ENCODE measurements around the gene C17orf50.

The C17orf50 gene

DNA sequence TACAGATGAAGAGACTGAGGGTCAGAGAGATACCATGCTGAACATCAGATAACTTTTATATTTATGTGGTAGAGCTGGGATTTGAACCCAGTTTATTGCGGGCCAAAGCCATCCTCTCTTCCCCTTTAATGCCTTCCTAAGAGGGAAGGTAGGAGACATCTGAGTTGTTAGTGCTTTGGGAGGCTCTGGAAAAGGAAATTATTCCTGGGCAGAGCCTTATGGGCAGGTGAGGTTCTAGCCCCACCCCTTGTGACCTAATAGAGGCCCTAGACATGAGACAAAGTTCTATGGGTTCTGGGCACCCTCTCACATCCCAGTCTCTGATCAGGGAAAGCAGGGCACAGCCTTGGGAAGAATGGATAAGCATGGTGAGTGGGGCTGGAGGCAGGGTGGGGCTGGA, at the start of gene C17orf50:
C17orf50 (plus strand) TSS at position 301 of the 400 bp plus-strand sequence; CDS start at position 356, 55 bp downstream.
- no peak for DNase-seq

DNA sequence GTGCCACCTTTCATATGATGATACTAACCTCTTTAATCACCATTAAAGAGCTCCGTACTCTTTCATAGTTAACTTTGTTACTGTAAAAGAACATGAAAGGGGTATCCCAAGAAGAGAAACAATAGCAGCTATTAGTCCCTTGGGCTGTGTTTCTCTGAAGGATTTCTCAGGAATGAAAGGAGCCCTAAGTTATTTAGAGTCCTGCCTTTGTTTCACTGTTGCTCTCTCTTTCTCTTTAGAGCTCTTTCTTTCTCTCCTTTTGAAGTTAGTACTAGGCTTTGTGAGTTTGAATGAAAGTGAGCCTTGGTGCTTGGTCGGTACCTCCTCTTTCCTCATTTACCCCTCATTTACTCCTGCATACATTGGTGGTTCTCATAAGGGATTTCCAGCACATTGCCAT, 49.7 kb upstream of the C17orf50 start:
- no peak for DNase-seq

DNA sequence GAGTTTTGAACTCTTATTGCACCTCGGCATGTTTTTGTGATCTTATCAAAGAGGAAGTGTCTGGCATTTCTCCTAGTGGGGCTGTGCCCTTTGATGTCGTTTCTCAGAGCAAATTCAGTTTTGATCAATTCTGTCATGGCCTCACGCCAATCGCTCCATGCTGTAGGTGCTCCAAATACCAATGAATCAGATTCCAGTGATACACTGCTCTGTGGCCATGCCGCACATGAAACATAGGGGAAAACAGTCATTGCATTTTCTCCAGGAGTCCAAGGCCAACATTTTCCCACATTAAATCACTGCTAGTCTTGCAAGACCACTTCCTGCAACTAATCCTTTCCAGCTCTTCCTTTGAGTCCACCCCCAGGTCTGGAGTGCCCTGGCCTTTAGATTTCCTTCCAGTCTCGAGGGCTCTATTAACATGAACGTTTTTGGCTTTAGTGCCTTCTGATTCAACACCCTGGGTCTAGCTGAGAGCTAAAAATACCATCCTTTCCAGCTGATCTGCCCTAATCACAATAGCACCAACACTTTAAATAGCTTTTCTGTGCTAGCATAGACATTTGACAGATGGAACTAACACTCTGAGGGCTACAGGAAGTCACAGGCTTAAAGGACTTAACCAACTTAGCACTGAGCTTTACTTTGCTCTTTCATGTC, 47.5 kb upstream of the C17orf50 start:
- no peak for DNase-seq

DNA sequence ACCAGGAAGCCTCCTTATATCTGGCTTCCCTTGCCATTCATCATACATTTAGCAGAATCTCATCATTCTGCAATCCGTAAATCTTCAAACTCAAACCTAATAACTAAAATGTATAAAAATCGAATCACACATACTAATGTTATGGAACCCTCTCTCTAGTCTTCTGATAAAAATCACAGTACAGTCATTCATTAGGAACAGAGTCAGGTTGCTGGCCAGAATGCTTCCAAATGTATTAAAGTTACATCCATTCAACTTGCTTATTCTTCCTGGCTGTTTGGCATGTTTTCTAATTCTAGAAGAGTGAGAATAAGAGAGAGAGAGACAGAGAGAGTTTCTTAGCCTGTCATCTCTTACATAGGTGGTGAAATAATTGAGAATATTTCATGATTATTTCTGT, 45.7 kb upstream of the C17orf50 start:
- DNase-seq = no peak

DNA sequence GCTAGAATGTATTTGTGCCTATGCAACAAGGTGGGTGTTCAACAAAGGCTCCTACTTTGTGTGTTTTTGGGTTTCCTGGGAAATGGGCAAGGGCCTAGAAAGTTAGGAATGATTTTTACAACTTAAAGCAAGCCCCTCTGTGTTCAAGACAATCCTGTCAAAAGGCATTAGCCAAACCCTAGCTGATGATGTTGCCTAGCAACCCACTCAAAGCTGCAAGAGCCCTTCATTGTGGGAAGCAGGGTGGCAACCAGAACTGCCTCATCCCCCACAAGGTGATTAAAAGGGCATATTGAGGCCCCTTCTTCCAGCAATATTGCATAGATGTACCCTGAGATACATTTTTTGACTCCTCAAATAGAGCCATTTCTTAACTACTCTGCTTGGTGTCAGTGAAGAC, 45.3 kb upstream of the C17orf50 start:
- no peak for DNase-seq

DNA sequence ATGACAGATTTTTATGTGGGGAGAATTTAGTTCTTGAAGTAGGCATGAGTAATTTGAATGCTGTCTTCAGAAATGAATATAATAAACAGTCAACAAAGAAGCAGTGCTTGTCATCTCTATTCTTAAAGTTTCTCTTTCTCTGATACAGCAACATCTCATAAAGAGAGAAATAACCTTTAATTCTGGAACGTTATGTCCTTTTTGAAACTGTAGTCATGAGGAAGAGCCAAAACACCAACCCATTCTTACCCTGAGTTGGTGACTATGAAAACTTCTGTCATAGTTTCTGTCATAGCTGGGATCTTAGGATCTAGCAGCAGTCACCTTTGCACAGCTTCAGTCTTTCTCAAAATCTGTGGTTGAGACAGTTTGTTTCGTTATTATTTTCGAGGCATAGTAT, 44.5 kb upstream of the C17orf50 start:
- DNase-seq = no peak

DNA sequence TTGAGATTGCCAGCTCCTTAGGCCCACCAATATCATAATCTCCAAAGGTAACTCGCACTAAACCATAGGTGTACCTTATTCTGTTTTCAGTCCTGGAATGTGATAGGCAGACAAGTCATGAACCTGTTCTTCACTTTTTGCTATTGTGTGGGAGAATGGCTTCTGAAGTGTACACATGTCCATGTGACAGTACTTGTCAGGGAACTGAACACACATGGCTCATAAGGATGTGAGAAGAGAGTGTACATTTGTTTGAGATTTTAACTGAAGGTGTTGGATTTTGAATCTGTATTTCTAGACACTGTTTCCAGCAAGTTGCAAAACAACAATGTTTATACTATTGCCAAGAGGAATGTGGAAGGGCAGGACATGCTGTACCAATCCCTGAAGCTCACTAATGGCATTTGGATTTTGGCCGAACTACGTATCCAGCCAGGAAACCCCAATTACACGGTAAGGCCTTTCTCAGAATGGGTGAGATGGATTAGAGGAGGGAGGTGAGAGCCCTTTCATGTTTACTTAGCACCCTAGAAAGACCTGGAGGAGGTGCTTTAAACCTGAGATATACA, 43.7 kb upstream of the C17orf50 start:
- DNase-seq = no peak

DNA sequence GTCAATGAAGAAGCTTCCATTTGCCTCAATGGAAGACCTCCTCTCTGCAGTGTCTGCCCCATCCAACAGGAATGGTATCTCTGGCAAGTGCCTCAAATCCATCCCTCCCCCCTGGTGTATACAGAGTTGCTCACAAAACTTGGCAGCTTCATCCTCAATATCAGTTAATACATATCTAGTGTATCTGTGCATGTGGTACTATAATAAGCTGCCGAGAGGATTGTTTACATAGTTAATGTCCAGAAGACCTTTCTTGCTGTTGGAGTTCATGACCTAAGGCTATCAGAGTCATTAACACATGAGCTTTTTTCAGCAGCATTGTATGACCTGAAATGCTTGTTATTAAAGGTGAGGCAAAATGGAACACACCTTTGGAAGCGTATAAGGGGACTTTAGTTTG, 43.2 kb upstream of the C17orf50 start:
- no peak for DNase-seq

DNA sequence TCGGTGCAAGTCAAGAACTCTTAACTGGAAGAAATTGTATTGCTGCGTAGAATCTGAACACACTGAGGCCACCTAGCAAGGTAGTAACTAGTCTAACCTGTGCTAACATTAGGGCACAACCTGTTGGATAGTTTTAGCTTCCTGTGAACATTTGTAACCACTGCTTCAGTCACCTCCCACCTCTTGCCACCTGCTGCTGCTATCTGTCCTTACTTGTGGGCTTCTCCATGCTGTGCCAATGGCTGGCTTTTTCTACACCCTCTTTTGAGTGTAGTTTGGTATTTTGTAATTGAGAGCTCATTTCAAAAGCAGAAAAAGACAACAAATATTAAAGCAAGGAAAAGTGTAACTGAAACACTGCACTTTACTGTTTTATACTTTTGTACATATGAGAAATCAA, 37.0 kb upstream of the C17orf50 start:
- DNase-seq = no peak

DNA sequence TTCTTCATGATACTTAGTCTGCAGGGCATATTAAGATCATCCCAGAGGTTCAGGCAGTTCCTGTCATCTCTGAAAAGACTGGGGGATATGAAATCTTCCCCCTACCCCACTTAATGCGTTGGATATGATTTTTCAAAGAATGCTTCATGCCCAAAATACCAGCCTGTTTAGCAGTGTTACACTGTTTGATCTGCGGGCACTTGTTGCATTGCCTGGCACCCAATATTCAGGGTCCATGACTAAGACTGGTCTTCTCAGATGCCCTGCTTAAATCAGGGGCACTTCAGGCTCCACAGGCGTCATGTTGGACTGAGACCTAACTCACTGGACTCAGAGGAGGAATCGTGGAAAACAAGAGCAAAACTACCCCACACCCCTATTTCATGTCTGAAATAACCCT, 35.6 kb upstream of the C17orf50 start:
- no peak for DNase-seq

DNA sequence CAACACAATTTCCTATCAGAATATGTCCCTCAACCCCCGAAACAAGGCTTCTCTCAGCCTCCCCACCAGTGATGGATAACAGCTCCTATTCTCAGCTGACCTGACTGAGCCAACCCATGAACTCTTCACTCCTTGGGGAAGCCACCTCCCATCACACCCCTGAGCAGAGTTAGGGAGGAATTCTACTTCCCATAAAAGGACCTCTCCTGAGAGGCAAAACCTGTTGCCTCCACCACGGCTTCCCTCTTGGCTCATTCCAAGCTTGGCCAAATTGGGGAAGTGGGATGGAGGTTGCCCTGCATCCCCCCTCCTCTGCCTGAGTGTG, 34.9 kb upstream of the C17orf50 start:
- no peak for DNase-seq

DNA sequence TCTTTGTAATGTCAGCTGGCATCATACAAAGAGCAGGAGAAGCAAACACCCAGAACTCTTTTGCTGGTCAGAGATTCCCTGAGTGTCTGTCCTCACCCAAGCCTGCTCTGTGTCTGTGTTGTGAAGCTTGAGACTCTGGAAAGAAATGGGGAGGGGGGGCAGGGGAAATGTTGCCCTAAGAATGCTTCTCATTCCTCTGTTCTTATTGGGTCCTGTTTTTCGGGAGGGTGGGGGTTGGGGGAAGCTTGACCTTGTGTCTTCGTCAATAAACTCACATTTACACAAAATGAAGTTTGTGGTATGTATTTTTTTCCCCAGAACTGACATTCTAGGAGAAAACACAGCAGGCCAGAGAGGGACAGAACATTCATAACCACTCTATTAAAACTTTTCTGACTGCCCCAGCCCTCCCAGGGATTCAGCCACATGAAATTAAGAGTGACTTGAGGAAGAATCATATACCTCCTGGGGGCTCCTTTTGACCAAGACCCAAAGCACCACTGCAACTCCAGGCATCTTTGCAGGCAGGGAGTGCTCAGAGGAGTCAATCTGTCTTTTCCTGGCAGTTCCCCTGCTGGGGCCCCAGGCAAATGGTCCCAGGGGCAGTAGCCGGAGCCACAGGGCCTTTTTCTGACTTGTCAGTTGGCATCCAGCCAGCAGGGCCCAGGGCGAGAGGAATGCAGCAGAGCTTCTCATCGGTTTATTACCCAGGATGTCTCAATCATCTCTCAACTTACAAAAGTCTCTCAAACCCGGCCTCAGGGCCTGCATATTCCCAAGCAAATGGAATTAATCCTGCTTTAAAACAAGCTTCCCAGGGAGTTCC, 34.3 kb upstream of the C17orf50 start:
- no peak for DNase-seq

DNA sequence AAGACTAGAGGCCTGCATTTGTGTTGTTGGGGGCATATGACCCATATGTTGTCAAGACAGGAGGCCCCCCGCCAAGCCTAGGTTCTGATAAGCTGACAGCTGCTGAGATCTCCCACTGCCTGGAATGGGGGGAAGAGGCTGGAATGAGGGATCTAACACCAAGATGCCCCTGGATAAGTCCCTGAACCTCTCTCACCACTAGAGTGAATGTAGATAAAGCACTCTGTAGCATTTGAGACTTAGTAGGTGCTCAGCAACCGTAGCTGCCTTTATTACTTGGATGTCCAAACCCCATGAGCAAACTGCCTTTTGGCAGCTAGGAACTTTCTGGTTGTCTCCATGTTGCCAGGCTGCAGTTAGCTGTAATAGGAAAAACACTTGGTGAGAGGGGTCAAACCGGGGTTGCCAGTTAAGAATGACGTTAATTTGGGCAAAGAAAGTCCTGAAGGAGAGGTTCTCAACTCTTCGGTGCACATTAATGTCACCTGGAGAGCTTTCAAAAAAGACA, 33.7 kb upstream of the C17orf50 start:
- no peak for DNase-seq

DNA sequence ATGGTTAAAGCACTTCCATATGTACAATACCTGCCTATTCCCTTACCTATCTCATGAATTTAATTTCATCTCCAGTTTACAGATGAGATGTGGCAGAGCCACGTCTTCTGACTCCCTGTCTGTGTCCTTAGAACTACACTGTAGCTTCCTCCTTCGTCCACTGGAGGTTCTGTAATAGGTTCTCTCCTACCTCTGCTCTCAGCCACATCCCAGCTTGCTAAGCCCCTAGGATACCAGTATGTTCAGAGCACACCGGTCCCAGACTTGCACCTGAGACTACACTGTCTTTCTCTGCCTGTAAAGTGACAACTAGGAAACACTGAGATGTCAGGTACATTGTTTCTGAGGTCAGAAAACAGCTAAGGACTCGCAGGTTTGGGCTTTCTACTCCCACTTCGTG, 33.1 kb upstream of the C17orf50 start:
- no peak for DNase-seq

DNA sequence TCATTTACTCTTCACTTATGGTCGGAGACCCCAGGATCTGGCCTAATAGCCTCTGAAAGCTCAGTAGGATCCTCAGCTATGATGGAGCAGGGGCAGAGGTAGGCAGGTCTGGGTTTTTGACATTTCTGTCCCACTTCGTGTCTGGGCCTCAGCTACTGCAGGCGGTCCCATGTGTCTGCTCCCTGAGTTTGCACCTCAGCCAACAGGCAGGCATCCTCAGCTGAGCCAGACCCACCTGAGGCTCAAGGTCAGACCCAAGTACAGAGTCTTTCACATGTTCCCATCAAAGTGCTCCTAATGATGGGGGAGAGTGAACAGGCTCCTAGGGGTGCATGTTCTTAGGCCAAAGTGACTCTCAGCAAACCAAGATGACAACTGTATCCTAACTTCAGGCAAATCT, 32.1 kb upstream of the C17orf50 start:
- DNase-seq = no peak

DNA sequence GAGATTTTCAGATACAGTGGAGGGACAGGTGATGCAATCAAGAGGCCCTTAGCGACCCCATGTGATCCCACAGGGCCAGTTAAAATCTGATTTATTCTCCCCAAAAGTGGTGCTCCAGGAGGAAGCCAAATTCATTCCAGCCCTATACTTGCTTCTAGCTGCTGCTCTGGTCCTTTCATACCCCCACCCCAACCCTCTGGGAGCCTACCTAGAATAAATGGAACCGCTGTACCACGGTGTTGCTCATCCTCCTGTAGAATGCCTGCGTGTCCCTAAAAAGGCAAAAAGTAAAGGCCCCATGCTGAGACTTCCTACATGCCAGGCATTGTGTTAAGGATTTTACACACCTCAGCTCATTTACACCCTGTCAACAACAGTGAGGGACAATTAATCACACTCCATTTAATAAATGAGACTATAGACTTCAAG, 31.3 kb upstream of the C17orf50 start:
- DNase-seq = no peak

DNA sequence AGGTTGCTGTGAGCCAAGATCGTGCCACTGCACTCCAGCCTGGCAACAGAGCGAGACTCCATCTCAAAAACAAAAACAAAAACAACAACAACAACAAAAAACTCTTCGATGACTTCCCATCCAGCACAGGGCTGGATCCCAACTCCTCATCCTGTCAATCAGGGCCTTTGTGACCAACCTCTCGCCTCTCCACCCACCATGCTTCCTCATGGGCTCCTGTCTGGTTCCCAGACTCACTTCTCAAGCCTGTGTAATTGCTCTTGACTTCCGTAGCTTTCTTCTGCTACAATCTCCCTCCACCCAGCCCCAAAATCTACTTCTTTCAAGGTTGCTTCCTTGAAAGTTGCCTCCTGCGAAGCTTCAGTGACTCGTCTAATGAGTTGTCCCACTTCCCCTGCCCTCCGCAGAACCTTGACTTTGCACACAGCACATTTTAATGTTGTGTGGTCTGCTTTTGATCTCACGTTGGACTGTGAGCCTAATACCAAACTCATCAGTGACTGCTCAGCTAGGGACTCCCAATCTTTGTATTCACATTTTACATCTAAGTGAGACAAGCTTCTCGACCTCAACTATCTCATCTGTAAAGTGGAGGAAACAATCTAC, 30.2 kb upstream of the C17orf50 start:
- no peak for DNase-seq

DNA sequence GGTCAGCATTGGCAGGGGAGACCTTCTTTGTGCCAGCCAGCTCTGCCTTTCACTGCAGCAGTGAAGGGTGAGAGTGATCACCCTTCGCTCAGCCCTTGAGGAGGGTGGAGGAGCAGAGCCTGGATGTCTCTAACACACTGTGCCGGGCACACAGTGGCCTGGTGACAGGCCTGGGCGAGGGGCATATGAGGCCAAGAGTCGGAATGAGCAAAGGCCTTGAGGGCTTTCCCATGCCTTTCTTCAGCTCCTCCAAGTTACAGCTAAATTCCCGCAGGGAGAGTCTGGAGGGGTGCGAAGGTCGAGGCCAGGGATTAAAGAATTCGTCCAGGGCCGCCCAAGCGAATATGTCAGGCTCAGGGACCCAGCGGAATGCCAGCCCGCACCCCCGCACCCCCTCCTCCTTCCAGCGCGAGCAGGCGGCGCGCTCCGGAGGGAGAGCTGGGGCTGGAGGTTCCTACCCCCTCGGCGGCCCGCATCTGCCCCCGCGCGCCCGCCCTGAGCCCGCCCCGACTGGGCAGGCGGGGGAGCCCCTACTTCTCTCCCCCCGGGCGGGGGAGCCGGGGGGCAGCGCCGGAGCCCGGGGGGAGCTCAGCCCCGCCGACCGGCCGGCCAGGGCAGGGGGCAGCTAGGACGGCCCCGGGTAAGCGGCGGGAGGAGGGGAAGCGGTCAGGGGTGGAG, 29.3 kb upstream of the C17orf50 start, which contains the start of gene RASL10B:
RASL10B (plus strand) TSS at position 401 of the 678 bp plus-strand sequence. CDS start 3,546 bp downstream, outside the sequence.
- DNase-seq = no peak

DNA sequence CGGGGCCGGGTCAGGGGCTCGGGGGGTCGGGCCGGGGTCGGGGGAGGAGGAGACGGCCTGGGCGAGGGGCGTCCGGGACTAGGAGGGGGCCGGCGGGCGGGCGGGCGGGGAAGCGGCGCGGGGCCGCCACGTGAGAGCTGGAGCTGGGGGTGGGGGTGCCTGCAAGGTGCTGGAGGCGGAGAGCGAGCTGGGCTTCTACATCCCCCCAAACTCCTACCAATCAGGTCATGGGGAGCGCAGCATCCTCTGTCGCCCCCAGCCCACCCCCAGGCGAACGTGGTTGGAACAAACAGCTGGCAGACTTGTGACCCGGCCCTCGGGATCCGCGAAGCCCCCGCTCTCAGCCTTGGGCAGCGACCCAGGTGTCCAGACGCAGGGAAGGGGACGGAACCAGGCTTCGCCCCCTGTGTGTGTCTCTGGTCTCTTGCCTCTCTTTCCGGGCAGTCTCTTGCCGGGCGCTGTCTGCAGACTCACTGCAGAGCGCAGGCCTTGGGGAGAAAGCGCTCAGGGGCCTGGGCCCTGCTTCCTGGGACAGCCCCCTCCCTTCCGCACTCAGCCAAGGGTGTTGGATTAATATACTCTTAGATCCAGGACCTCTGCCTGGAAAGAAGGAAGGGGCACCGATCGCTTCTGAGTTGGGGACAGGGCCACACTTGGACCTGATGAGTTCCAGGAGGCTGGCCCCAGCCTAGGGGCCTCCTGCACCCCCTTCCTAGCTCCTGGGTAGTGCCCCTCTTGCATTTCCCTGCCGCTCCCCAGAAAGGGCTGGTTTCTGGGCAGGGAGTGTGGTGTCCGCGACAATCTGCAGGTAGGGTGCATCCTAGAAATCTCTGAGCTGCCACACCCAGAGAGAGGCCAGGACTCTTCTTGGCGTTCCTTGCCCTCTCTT, 28.5 kb upstream of the C17orf50 start:
- no peak for DNase-seq

DNA sequence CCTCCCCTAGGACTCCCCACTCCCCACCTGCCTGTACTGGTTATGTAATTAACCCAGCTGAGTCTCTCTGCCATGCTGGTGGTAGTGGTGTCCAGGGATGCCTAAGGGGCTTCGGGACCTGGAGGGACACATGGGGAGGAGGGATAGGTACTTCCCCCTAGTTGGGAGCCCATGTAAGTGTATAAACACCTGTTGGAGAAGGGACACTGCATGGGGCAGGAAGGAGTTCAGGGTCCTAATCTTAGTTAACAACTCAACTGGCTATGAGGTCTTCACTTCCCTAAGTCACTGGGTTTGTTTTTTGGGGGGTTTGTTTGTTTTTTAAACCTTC, 27.9 kb upstream of the C17orf50 start:
- DNase-seq = no peak

DNA sequence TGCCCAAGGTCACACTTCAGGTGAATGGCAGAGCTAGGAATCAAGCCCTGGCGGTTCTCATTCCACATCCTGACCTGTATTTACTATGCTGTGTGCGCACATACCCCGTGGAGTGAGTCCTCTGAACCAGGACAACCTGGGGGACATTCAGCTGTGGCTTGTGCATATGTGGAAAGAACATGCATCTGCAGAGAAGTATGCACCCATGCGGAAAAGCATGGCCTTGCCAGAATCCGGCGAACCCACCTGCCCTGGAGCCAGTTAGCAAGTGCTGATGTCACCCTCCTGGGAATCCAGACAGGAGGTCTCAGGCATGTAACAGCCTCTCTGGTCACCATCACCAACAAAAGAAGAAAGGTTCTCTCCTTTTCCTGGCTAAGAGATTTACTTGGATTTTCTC, 27.3 kb upstream of the C17orf50 start:
- no peak for DNase-seq

DNA sequence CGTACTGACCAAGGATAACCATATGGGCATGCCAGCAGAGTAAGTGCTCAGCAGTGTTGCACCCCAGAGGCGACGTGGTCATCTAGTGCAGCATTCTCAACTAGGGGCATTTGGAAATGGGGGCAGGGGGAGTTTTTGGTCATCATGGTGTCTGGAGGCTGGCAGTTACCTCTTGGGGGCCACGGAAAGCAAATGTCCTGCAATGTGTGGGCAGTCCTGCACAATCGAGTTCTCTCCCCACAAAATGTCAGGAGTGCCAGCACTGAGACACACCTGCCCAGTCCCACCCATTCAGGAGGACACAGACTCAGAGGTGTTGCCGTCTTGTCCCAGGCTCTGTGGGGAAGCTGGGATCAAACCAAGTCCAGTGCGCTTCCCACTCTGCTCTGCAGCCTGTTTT, 26.3 kb upstream of the C17orf50 start:
- DNase-seq = no peak

Measured in GDM1 (cell line).